ENCODE measurements around the gene HPCA. TPM values are rescaled to one million over a fixed set of nuclear protein-coding genes. Genes with fewer than 3 reads are reported as not detected.

Gene HPCA
- total and polyA plus RNA-seq, 2 of the 4 experiments (the other 2 are of a cell fraction) = 0.22 TPM; not detected in 1

- DNase-seq (no peak), ATAC-seq (ENCODE audit: low read depth) (peak; percentile 65)
- peak overlapping the region; percentile 39 for H3K4me3 ChIP-seq (ENCODE audit: insufficient read depth, low read depth, low read length)
- H3K56ac ChIP-seq (ENCODE audit: extremely low read depth, insufficient read depth, low read length) = no peak overlapping the region
- BruUV-seq (replicated peaks) = no TSS peak
- H3K4me2 ChIP-seq (ENCODE audit: low read depth, low read length) = peak overlapping the region; percentile 50
- H3K79me1 ChIP-seq (ENCODE audit: low read depth in 1 of 2, low read length in 2 of 2) = no peaks in the 10 kb centered on the region
- H2AK9ac ChIP-seq (replicated peaks; ENCODE audit: low read depth, low read length, poor library complexity) = peak overlapping the region; percentile 28
- no peak overlapping the region for H3K23ac ChIP-seq (ENCODE audit: low read depth, low read length)
- no peak overlapping the region for H2BK120ac ChIP-seq (ENCODE audit: low read depth, low read length)
- WGBS, 2 experiments (ENCODE audit: extremely low coverage in 2 of 2, insufficient read length in 1 of 2) = 42% methylated on average over 18 of the region's 49 CpGs; no CpG with 5 or more reads in 1 of the 2 experiments
- peaks cover 2% of the 10 kb centered on the region; the same call in 1 of the 2 replicates for H3K9me3 ChIP-seq (ENCODE audit: control insufficient read depth, insufficient read depth, low read length)
- no peak overlapping the region for H2BK5ac ChIP-seq (ENCODE audit: low read depth, low read length, poor library complexity, severe bottlenecking)
- H3K27me3 ChIP-seq (ENCODE audit: control insufficient read depth, insufficient read depth, low read length) = peaks cover 38% of the 10 kb centered on the region
- no peaks in the 10 kb centered on the region; the same call in 1 of the 2 replicates for H3K4me1 ChIP-seq (ENCODE audit: control insufficient read depth, insufficient read depth, low read length)
- H2AK5ac ChIP-seq (ENCODE audit: low read depth, low read length) = no peak overlapping the region
- H3K9ac ChIP-seq (ENCODE audit: low read depth, low read length) = no peak overlapping the region
- peaks cover 2% of the 10 kb centered on the region; the same call in 1 of the 2 replicates for H4K20me1 ChIP-seq (ENCODE audit: insufficient read depth, low read length)
- POLR2A ChIA-PET (ENCODE audit: unreplicated experiment) = no interaction called here
- H2AFZ ChIP-seq (replicated peaks; ENCODE audit: low read length, poor library complexity) = peak overlapping the region; percentile 87
- no peak overlapping the region for H3K4ac ChIP-seq (ENCODE audit: low read depth, low read length)
- no peak overlapping the region for H4K91ac ChIP-seq (ENCODE audit: insufficient read depth, low read depth, low read length)
- CTCF ChIA-PET = interaction anchor here (0.5 to 0.7 kb wide), 4 partner anchors 14 to 201 kb away, joined by 3 to 6 read pairs (median 3); no protein-coding TSS in a partner anchor
- in situ Hi-C loops (cut with MboI; ENCODE audit: low sequenced_read_pairs) = no loop called here
- no peak overlapping the region for H3K14ac ChIP-seq (replicated peaks; ENCODE audit: low read depth, low read length)
- dilution Hi-C loops (cut with HindIII; ENCODE audit: low sequenced_read_pairs, unreplicated experiment) = no loop called here
- H3K9me1 ChIP-seq (ENCODE audit: insufficient read depth, low read length) = no peaks in the 10 kb centered on the region
- H2BK15ac ChIP-seq (ENCODE audit: low read depth, low read length) = no peak overlapping the region
- H4K8ac ChIP-seq (ENCODE audit: low read depth in 2 of 2, low read length in 2 of 2) = no peak overlapping the region
- no peak overlapping the region for H2BK20ac ChIP-seq (ENCODE audit: low read depth, low read length)
- TF ChIP-seq CTCF (conservative IDR thresholded peaks at IDR 0.05; ENCODE audit: low read depth, low read length) (peak; percentile 70), RFX5 (IDR thresholded peaks at IDR 0.05; ENCODE audit: low read depth, low read length) (no peak)
- no peak overlapping the region for H4K5ac ChIP-seq (ENCODE audit: low read depth, low read length)
- no peaks in the 10 kb centered on the region; the same call in 1 of the 2 replicates for H3K36me3 ChIP-seq (ENCODE audit: control insufficient read depth, insufficient read depth, low read length)
- H3K27ac ChIP-seq (ENCODE audit: insufficient read depth, low read length) = no peak overlapping the region
- intact Hi-C loops (cut with micrococcal nuclease) = no loop called here
- H3K18ac ChIP-seq (ENCODE audit: low read depth, low read length) = no peak overlapping the region
These were observed 6.3 kb downstream of the HPCA start for GRCh38 chr1:32892368-32893197.

Measured in IMR-90 (cell line).